Kidney (tissue), 14 donors: ENCODE data around the gene NEIL3. TPM values are rescaled to one million over a fixed set of nuclear protein-coding genes. Genes with fewer than 3 reads are reported as not detected.

Experiments used
- DNase-seq, 5 donors: peaks; one replicate each; pipeline ENCODE4 v3.0.0-alpha.2; 2013 to 2020
- FAIRE-seq: peaks from 2 replicates; lab custom pipeline; 2012; peaks lifted over from hg19 to GRCh38; lab: Jason Lieb, UNC
- H3K27ac ChIP-seq, 2 donors: one replicate each; pipeline ENCODE4 v1.7.0; 2013; ENCODE audit warnings: low read depth in 2 of 2, low read length in 2 of 2, inconsistent platforms in 1 of 2
- H3K27me3 ChIP-seq: one replicate; pipeline ENCODE4 v1.7.1; 2013; ENCODE audit warnings: low read length, inconsistent platforms; ENCODE audit not compliant: control insufficient read depth, insufficient read depth
- H3K36me3 ChIP-seq, 3 donors: one replicate each; pipeline versions ENCODE4 v1.7.0 to v1.7.1; 2013; ENCODE audit warnings: low read length in 3 of 3, control low read depth in 1 of 3, inconsistent platforms in 1 of 3; ENCODE audit not compliant: insufficient read depth in 3 of 3, control insufficient read depth in 2 of 3
- H3K4me1 ChIP-seq, 3 donors: one replicate each; pipeline versions ENCODE4 v1.7.0 to v1.7.1; 2013; ENCODE audit warnings: low read length in 3 of 3, inconsistent platforms in 1 of 3, low read depth in 1 of 3; ENCODE audit not compliant: control insufficient read depth in 2 of 3, insufficient read depth in 2 of 3
- H3K4me3 ChIP-seq, 3 donors: one replicate each; pipeline versions ENCODE4 v1.7.0 to v1.8.1; 2013; ENCODE audit warnings: low read length in 3 of 3, control low read depth in 1 of 3, inconsistent platforms in 1 of 3
- H3K9ac ChIP-seq, 3 donors: one replicate each; pipeline versions ENCODE4 v1.7.0 to v1.7.1; 2013; ENCODE audit warnings: low read length in 3 of 3, control low read depth in 1 of 3, inconsistent platforms in 1 of 3
- H3K9me3 ChIP-seq, 3 donors: one replicate each; pipeline versions ENCODE4 v1.7.0 to v1.7.1; 2013; ENCODE audit warnings: low read length in 3 of 3, control low read depth in 1 of 3, inconsistent platforms in 1 of 3; ENCODE audit not compliant: control insufficient read depth in 2 of 3, insufficient read depth in 1 of 3
- CTCF ChIP-seq: IDR thresholded peaks from 3 replicates; pipeline ENCODE4 v1.5.1; 2012; ENCODE audit warnings: mild to moderate bottlenecking, moderate library complexity, borderline replicate concordance; ENCODE audit not compliant: insufficient read depth; ENCODE audit errors: extremely low read depth
- intact Hi-C: fragments of 100-400 bp; cut with DNase I; formaldehyde crosslinking; loops from one replicate; pipeline ENCODE4 v1.11.1; 2022
- polyA plus RNA-seq: library from polyadenylated mRNA; stranded (reverse); fragments of 350-450 nt; fragmentation: Illumina TruSeq; extraction: RNeasy Lipid Tissue Mini Kit (QIAGEN cat#74804); gene quantifications from one replicate; pipeline ENCODE4 v1.2.3, GENCODE V29; 2014; ENCODE audit warnings: low read depth, low replicate concordance; ENCODE audit not compliant: insufficient read depth
- total RNA-seq: library from RNA; stranded (reverse); fragmentation: NEBNext Ultra II Directional; extraction: Animal tissue kit (Norgen Biotek cat#: 25700); gene quantifications from one replicate; pipeline ENCODE4 v1.2.1, GENCODE V29; 2021
- donor health status: control.
- donor health status: control.
- donor health status: control.
- donor health status: control.
- donor health status: control.
- donor health status: DM: yes; HTN: yes; CAD: no.
- donor health status: Normal renal cell carcinoma (clear cell type).

Gene NEIL3
- total and polyA plus RNA-seq, 2 donors from 2014 or later, result 0.35 TPM; not detected in 1

- TF ChIP-seq CTCF, result no peak
- Histone ChIP-seq H3K9ac (no peak overlapping the region), H3K9me3 (no peaks in the 10 kb centered on the region), H3K27ac (no peak overlapping the region), H3K4me3 (no peak overlapping the region), H3K27me3 (no peaks in the 10 kb centered on the region), H3K4me1 (peaks cover 0 to under 1% (median 0%) of the 10 kb centered on the region in 3 donors), H3K36me3 (no peaks in the 10 kb centered on the region)
- intact Hi-C loops, result no loop called here
- FAIRE-seq (no peak), DNase-seq (no peak)
These were observed 43.9 kb upstream of the NEIL3 start for GRCh38 chr4:177265729-177266128.

GRCh38 chr4:177266506-177266905 is 43.2 kb upstream of the NEIL3 start:
- no peak for FAIRE-seq
- Histone ChIP-seq H3K27ac (no peak overlapping the region), H3K4me3 (no peak overlapping the region), H3K4me1 (peaks cover 0 to 3% (median 0%) of the 10 kb centered on the region in 3 donors), H3K27me3 (no peaks in the 10 kb centered on the region), H3K9ac (no peak overlapping the region), H3K36me3 (no peaks in the 10 kb centered on the region), H3K9me3 (no peaks in the 10 kb centered on the region)
- intact Hi-C loops, result no loop called here
- no peak for TF ChIP-seq CTCF
- DNase-seq, result peak in 1 of 5 donors; percentile 10

GRCh38 chr4:177267911-177268310 is 41.8 kb upstream of the NEIL3 start:
- no peak overlapping the region for H3K9ac ChIP-seq
- no peak overlapping the region for H3K27ac ChIP-seq
- H3K4me1 ChIP-seq, result peaks cover 0 to 3% (median 0%) of the 10 kb centered on the region in 3 donors
- FAIRE-seq (no peak), DNase-seq (no peak)
- intact Hi-C loops, result no loop called here
- no peaks in the 10 kb centered on the region for H3K27me3 ChIP-seq
- H3K36me3 ChIP-seq, result no peaks in the 10 kb centered on the region
- H3K9me3 ChIP-seq, result no peaks in the 10 kb centered on the region
- no peak overlapping the region for H3K4me3 ChIP-seq
- TF ChIP-seq CTCF, result no peak

- no peak for TF ChIP-seq CTCF
- H3K27me3 ChIP-seq, result no peaks in the 10 kb centered on the region
- H3K36me3 ChIP-seq, result no peaks in the 10 kb centered on the region
- H3K9me3 ChIP-seq, result no peaks in the 10 kb centered on the region
- H3K27ac ChIP-seq, result no peak overlapping the region
- H3K9ac ChIP-seq, result no peak overlapping the region
- DNase-seq (peak in 1 of 5 donors; percentile 40), FAIRE-seq (no peak)
- H3K4me3 ChIP-seq, result no peak overlapping the region
- intact Hi-C loops, result no loop called here
- peaks cover 0 to 3% (median 0%) of the 10 kb centered on the region in 3 donors for H3K4me1 ChIP-seq
These were observed 38.6 kb upstream of the NEIL3 start for GRCh38 chr4:177271091-177271490.
